Stimulated activated CD4-positive, alpha-beta T cell treated with anti-CD3 and anti-CD28 coated beads, Interleukin-4, amount 100 ng/mL, for 24 hours (primary cell): Measurements from ENCODE around the gene TRIM8.

Experiments used
- DNase-seq: peaks from one replicate; pipeline ENCODE4 v3.0.0-alpha.2; 2020

TRIM8 gene, protein sequence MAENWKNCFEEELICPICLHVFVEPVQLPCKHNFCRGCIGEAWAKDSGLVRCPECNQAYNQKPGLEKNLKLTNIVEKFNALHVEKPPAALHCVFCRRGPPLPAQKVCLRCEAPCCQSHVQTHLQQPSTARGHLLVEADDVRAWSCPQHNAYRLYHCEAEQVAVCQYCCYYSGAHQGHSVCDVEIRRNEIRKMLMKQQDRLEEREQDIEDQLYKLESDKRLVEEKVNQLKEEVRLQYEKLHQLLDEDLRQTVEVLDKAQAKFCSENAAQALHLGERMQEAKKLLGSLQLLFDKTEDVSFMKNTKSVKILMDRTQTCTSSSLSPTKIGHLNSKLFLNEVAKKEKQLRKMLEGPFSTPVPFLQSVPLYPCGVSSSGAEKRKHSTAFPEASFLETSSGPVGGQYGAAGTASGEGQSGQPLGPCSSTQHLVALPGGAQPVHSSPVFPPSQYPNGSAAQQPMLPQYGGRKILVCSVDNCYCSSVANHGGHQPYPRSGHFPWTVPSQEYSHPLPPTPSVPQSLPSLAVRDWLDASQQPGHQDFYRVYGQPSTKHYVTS

GRCh38 chr10:102644066-102644645 is at the start of gene TRIM8:
TRIM8 (plus strand) TSS chr10:102644479; CDS start chr10:102644618, 139 bp downstream.
- DNase-seq, result peak; percentile 52

GRCh38 chr10:102595293-102595692 is 49.0 kb upstream of the TRIM8 start:
- DNase-seq, result no peak

GRCh38 chr10:102595897-102596296 is 48.4 kb upstream of the TRIM8 start:
- no peak for DNase-seq

DNA sequence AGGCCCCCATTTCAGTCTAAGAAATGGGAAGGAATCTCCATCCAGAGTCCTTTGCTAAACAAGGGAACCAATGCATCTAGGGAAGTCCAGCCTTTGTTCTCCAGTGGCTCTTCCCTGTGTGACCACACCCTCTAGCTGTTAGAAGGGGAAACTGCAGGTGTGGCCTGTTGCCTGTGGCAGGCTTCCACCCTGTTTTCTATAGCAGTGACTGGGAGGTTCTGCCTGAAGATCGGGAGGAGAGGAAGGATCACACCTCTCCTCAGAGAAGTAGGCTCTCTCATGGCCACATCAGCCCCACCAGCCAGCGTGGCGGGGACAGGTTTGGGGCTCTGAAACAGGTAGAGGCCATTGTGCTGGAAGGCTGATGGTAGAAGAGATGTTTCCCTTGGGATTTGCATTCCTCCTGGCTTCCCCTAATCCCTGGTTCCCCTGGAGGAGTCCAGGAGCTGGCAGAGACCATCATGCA is 47.7 kb upstream of the TRIM8 start:
- peak; percentile 22 for DNase-seq

DNA sequence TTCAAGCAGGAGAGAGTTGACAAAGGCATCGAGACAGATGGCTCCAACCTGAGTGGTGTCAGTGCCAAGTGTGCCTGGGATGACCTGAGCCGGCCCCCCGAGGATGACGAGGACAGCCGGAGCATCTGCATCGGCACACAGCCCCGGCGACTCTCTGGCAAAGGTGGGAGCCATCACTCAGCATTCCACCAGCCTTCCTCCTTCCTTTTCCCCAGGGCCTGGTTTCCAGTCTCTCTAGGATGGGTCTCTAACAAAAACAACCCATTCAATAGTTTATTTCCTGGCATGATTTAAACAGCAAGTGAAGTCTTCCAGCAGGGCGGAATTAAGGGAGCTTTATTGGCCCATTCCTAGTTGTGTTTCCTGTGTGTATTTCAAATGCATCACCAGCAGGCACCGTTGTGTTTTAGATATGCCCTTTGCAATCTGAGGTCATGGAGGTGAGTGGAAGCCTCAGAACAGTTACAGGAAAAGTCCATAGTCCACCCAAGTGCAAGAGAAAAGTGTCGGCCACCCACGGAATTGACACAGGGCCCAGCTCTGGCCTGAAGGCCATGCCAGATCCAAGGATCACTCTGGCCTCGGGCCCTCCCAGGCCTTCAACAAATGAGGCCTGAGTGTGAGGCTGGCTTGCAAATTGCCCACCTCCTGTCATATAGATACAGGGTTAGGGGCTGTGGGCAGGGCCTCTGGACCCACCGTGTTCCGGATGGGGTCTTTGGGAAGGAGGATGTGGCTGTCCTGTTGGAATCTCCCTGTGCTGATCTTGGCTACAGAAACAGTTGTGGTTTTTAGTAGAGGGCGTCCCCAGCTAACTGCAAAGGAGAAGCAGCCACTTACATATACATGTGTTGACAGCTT is 46.9 kb upstream of the TRIM8 start:
- DNase-seq, result no peak

DNA sequence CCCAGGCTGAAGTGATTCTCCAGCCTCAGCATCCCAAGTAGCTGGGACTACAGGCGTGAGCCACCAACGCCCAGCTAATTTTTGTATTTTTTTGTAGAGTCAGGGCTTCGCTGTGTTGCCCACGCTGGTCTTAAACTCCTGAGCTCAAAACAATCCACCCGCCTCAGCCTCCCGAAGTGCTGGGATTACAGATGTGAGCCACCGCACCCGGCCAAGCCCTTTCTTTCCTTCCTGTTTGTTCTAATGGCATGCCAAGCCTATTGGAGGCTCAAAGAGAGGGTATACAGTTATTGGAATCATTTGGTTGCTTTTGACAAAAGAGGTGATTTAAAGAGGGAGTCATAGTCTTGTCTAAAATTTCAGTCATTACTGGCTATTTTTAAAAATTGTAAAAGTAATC is 46.0 kb upstream of the TRIM8 start:
- no peak for DNase-seq

DNA sequence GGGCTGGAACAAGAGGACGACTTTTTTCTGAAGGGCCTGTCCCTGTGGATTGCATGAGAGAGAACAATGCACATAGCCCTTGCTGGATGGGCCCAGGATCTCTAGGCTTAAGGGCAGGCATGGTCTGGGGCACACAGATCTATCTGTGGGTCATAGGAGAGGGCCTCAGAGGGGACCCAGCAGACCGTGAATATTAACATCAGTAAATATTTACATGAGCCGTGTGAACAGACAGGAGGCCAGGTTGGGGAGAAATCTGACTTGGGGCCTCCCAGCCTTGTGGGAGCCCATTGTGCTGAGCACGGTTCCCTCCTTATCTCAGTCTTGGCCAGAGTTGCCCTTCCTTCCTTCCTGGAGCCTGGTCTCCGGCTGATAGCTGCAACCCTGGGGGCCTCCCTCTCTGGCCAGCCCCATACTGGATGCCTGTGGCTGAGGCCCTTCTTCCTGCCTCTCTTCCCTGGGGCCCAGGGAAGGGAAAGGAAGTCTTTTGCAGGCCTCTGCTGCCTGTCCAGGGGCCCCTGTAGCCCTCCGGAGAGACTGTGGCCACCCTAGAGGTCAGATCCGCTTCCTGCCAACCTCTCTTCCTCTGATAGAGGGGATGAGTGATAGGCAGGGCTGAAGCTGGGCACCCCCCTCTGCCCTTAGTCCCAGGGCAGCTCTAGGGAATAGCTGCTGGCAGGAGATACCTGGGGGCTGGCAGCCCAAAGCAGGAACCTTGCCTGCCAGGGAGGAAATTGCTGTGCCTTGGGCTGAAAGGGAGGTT is 44.5 kb upstream of the TRIM8 start:
- DNase-seq, result no peak

GRCh38 chr10:102600816-102601215 is 43.5 kb upstream of the TRIM8 start:
- no peak for DNase-seq

DNA sequence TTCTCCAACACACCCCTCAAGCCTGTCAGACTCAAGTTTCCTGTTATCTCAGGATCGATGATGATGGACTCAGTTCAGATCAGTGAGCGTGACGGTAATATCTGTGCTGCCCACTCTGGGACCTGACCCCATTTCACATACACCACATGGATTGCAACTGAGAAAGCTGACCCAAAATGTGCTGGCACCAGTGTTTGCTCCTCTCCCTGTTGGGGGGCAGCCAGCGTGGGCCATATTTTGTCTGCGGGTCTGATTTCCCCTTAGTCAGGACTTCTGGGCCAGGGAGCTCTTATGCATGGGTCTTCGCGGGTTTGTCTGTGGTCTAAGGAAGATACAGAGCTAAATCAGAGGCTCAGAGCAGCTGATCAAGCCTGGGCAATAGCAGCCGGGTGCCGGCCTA is 42.6 kb upstream of the TRIM8 start:
- no peak for DNase-seq

- no peak for DNase-seq
Observed at GRCh38 chr10:102602272-102603045, 41.8 kb upstream of the TRIM8 start.

- no peak for DNase-seq
Observed at GRCh38 chr10:102603946-102604345, 40.3 kb upstream of the TRIM8 start.

- DNase-seq, result no peak
Observed at GRCh38 chr10:102604439-102604841, 39.8 kb upstream of the TRIM8 start.

DNA sequence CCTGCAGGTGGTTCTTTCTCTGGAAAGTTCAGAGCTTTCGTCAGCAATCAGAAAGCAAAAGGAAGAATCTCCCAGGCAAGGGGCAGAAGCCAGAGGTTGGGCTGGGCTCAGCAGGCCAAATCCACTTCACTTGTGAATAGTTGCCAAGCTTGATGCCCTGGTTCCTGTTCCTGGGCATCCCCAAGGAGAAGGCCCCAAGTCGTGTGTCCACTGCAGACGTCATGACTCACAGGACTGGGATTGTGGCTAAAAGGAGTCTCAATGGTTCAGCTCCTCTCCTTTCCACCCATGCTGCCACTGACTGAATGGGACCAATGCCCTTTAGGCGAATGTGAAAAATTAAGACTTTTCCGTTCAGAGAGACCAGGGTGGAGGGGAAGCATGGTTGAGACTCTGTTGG is 38.6 kb upstream of the TRIM8 start:
- no peak for DNase-seq

- DNase-seq, result no peak
Observed at GRCh38 chr10:102608487-102608886, 35.8 kb upstream of the TRIM8 start.

- no peak for DNase-seq
Observed at GRCh38 chr10:102610441-102610887, 33.8 kb upstream of the TRIM8 start.

DNA sequence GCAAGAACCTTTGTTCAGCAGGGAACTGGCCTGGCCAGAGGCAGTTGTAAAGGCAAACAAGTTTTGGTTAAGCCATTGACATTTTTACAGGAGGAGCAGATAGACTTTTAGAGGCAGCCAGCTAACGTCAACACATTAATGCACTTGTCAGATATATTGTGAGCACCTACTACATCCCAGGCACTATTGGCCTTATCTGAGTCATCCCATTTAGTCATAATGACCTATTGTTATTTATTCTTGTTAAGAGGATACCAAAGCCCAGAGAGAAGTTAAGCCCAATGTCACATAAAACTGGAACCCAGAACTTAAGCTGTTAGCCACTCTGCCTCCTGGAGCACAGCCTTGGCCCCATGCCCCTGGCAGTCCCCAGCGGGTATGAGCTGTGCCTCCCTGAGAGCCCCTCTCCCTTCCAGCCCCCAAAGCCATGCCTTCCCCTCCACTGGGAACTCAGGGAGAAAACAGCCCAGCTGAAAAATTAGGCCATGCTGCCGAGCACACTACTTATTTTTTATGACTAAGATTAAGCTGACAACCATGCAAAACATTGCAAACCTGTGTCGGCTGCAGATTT is 32.7 kb upstream of the TRIM8 start:
- DNase-seq, result no peak

- peak; percentile 36 for DNase-seq
Observed at GRCh38 chr10:102612964-102613275, 31.4 kb upstream of the TRIM8 start.

- no peak for DNase-seq
Observed at GRCh38 chr10:102613286-102613685, 31.0 kb upstream of the TRIM8 start.

GRCh38 chr10:102613785-102614184 is 30.5 kb upstream of the TRIM8 start:
- DNase-seq, result no peak

DNA sequence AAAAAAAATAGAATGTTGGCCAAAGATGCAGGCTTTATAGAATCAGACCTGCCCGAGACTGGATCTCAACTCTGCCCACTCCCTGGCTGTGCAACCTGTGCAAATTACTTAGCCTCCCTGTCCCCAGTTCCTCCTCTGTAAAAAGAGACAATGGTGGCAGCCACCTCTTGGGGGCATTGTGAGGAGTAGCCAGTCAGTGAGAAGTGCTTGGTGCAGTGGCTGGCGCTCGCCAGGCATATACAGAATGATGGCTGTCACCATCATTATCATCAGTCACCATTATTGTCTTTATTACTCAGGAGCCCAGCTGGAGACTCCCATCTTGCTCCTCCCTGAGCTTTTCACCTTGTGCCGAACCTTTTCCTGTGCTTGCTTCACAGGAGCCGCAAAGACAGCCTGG is 29.4 kb upstream of the TRIM8 start:
- DNase-seq, result no peak

DNA sequence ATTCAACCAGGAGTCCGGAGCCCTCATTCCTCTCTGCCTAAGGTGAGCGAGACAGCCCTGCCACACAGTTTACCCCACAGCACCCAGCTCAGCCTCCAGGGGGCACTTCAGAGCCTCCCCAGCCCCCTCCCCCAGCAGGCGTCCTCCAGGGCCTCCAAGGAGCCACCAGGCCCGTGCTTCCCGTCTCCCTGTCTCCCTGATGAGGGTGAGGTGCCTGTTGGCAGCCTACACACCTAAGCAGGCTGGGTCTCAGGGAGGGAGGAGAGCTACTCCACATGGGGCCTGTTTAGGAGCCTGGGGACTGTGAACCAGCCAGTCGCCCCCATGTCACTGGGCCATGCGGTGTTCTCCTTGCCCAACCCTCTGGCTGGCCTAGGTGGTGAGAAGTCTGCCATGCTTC is 28.9 kb upstream of the TRIM8 start:
- no peak for DNase-seq
